Endothelial cell of umbilical vein (primary cell): Measurements from ENCODE around the gene SAMMSON. TPM values are rescaled to one million over a fixed set of nuclear protein-coding genes. Genes with fewer than 3 reads are reported as not detected.

Source experiments
- BruUV-seq: library from RNA; stranded (reverse); fragments of 400-500 nt; replicated peaks from 2 replicates; lab custom pipeline; 2021; lab: Mats Ljungman, UMichigan
- CTCF ChIA-PET: fragments of 300-600, 350-600 bp; sonication (Branson Sonifier 250); formaldehyde crosslinking; loops from one replicate; lab custom pipeline; 2021; ENCODE audit warnings: antibody characterized with exemption, inconsistent platforms; lab: Charles Lee
- POLR2A ChIA-PET: fragments of 300-600, 350-600 bp; sonication (Branson Sonifier 250); formaldehyde crosslinking; loops from one replicate; lab custom pipeline; 2021; ENCODE audit warnings: antibody characterized with exemption, inconsistent platforms; lab: Charles Lee
- DNase-seq: peaks from one replicate; pipeline ENCODE4 v3.0.0-alpha.2; 2011; ENCODE audit warnings: low read depth, low spot score
- FAIRE-seq: peaks from 2 replicates; lab custom pipeline; 2011; peaks lifted over from hg19 to GRCh38; lab: Jason Lieb, UNC
- H2AFZ ChIP-seq: 2 replicates; pipeline ENCODE4 v1.6.0; 2012; ENCODE audit warnings: low read depth, low read length, control low read depth, inconsistent platforms
- H3K27ac ChIP-seq: 2 replicates; pipeline ENCODE4 v1.5.1; 2011; ENCODE audit warnings: low read depth, mild to moderate bottlenecking, control low read depth, low read length, moderate library complexity; ENCODE audit not compliant: insufficient read depth
- H3K27me3 ChIP-seq, 2 experiments: 2 replicates each; pipeline versions ENCODE4 v1.6.0 to v1.6.1; 2011; ENCODE audit warnings: low read length in 2 of 2, mixed read lengths in 1 of 2; ENCODE audit not compliant: control insufficient read depth in 2 of 2, insufficient read depth in 2 of 2
- H3K36me3 ChIP-seq, 2 experiments: 2 replicates in 1 of 2; 3 replicates in 1 of 2; pipeline ENCODE4 v1.5.1; 2011; ENCODE audit warnings: low read length in 2 of 2, mild to moderate bottlenecking in 1 of 2, moderate library complexity in 1 of 2; ENCODE audit not compliant: control insufficient read depth in 2 of 2, insufficient read depth in 2 of 2; ENCODE audit errors: extremely low read depth in 1 of 2
- H3K4me1 ChIP-seq: 3 replicates; pipeline ENCODE4 v1.5.1; 2011; ENCODE audit warnings: mild to moderate bottlenecking, low read length; ENCODE audit not compliant: control insufficient read depth, insufficient read depth; ENCODE audit errors: extremely low read depth
- H3K4me2 ChIP-seq: 2 replicates; pipeline ENCODE4 v1.6.1; 2011; ENCODE audit warnings: low read length, control low read depth, mixed read lengths; ENCODE audit not compliant: insufficient read depth
- H3K4me3 ChIP-seq, 3 experiments: fragments of 200-600 bp in 1 of 3; sonication (generic), shearing (Covaris generic) in 1 of 3; replicated peaks in 1 of 3; 2 replicates each; pipeline ENCODE4 v1.5.1; 2011 to 2016; ENCODE audit warnings: control low read depth in 3 of 3, low read length in 3 of 3, mild to moderate bottlenecking in 2 of 3, inconsistent platforms in 1 of 3, low read depth in 1 of 3, moderate library complexity in 1 of 3; ENCODE audit not compliant: insufficient read depth in 1 of 3
- H3K79me2 ChIP-seq: 2 replicates; pipeline ENCODE4 v1.6.0; 2012; ENCODE audit warnings: low read length, inconsistent platforms; ENCODE audit not compliant: control insufficient read depth, insufficient read depth
- H3K9ac ChIP-seq: replicated peaks from 2 replicates; pipeline ENCODE3; 2011; ENCODE audit warnings: low read length, control low read depth; ENCODE audit not compliant: insufficient read depth; ENCODE audit errors: extremely low read depth
- H3K9me1 ChIP-seq: replicated peaks from 3 replicates; pipeline ENCODE4 v1.6.0; 2011; ENCODE audit warnings: mild to moderate bottlenecking, low read length; ENCODE audit not compliant: control insufficient read depth, insufficient read depth; ENCODE audit errors: extremely low read depth
- H3K9me3 ChIP-seq: replicated peaks from 2 replicates; pipeline ENCODE4 v1.5.1; 2012; ENCODE audit warnings: low read length, inconsistent platforms; ENCODE audit not compliant: control insufficient read depth, insufficient read depth
- H4K20me1 ChIP-seq: replicated peaks from 2 replicates; pipeline ENCODE3; 2011; ENCODE audit warnings: mild to moderate bottlenecking, low read length; ENCODE audit not compliant: control insufficient read depth, insufficient read depth; ENCODE audit errors: extremely low read depth
- EZH2 ChIP-seq: IDR thresholded peaks from 2 replicates; pipeline ENCODE4 v1.6.1; 2012; ENCODE audit warnings: borderline replicate concordance, low read depth, mild to moderate bottlenecking, moderate library complexity, low read length, inconsistent platforms; ENCODE audit not compliant: severe bottlenecking
- FOS ChIP-seq: IDR thresholded peaks from 2 replicates; pipeline ENCODE4 v1.6.1; 2011; ENCODE audit warnings: mild to moderate bottlenecking, low read length, moderate library complexity, borderline replicate concordance; ENCODE audit not compliant: insufficient read depth
- GATA2 ChIP-seq: IDR thresholded peaks from 2 replicates; pipeline ENCODE4 v1.7.0; 2011; ENCODE audit warnings: low read depth, mild to moderate bottlenecking, moderate library complexity, mixed read lengths, low read length; ENCODE audit not compliant: insufficient read length, insufficient read depth
- JUN ChIP-seq: IDR thresholded peaks from 2 replicates; pipeline ENCODE4 v1.6.1; 2011; ENCODE audit warnings: borderline replicate concordance, low read depth; ENCODE audit not compliant: insufficient read length, insufficient read depth
- MYC ChIP-seq: IDR thresholded peaks from one replicate; pipeline ENCODE4 v1.6.1; 2011; ENCODE audit warnings: mild to moderate bottlenecking, low read depth, low read length
- POLR2A ChIP-seq: IDR thresholded peaks from 2 replicates; pipeline ENCODE4 v1.6.1; 2012; ENCODE audit warnings: low read depth, mild to moderate bottlenecking, control low read depth, low read length
- POLR2AphosphoS5 ChIP-seq: IDR thresholded peaks from 2 replicates; pipeline ENCODE4 v1.6.1; 2012; ENCODE audit warnings: low read depth, mild to moderate bottlenecking, control low read depth, low read length, moderate library complexity; ENCODE audit not compliant: insufficient read depth
- dilution Hi-C: fragments of 300-500 bp; cut with MboI; formaldehyde crosslinking; loops from one replicate; pipeline ENCODE4 v1.15.0; 2019; ENCODE audit warnings: low sequenced_read_pairs; ENCODE audit not compliant: extremely low pct_ligation_motif_present
- intact Hi-C: fragments of 100-400 bp; cut with micrococcal nuclease; formaldehyde crosslinking; loops from one replicate; pipeline ENCODE4 v1.10.0; 2022
- polyA plus RNA-seq, 4 experiments: library from polyadenylated mRNA; depleted of rRNA in 3 of 4; stranded (reverse) in 3 of 4; unstranded in 1 of 4; fragments of >200 nt; gene quantifications; 2 replicates each; pipeline versions ENCODE4 v1.2.1 to v1.2.3, GENCODE V29; 2011 to 2012; ENCODE audit warnings: missing spikeins in 1 of 4
- total RNA-seq: library from RNA; stranded (reverse); gene quantifications from 2 replicates; pipeline ENCODE4 v1.2.3, GENCODE V29; 2021
- TF ChIP-seq, protein P1 (sequence below): IDR thresholded peaks from 2 replicates; pipeline ENCODE4 v1.6.1; 2011; ENCODE audit not compliant: insufficient read depth, insufficient read length
- TF ChIP-seq, protein P2 (sequence below), 2 donors: IDR thresholded peaks; 1 replicate in 1 of 2; 2 replicates in 1 of 2; pipeline ENCODE4 v1.5.1; 2011; ENCODE audit warnings: low read length in 2 of 2, mild to moderate bottlenecking in 2 of 2, moderate library complexity in 2 of 2, control low read depth in 1 of 2, inconsistent platforms in 1 of 2, low read depth in 1 of 2; ENCODE audit not compliant: insufficient read depth in 1 of 2; ENCODE audit errors: extremely low read depth in 1 of 2

The SAMMSON gene
- total and polyA plus RNA-seq, 2 donors (not counting 3 experiments of a cell fraction or from before 2014, with no cell fraction given), result not detected

GRCh38 chr3:70069557-70069956, 70.0 kb downstream of the SAMMSON start:
- ChIA-PET CTCF (no interaction called here), POLR2A (no interaction called here)
- Histone ChIP-seq H2AFZ (no peak overlapping the region), H3K4me1 (no peaks in the 10 kb centered on the region), H3K4me2 (no peak overlapping the region), H3K36me3 (no peaks in the 10 kb centered on the region), H3K9ac (no peak overlapping the region), H3K4me3 (no peak overlapping the region), H3K79me2 (no peaks in the 10 kb centered on the region), H4K20me1 (no peaks in the 10 kb centered on the region), H3K27ac (no peak overlapping the region), H3K27me3 (peaks cover 1 to 9% of the 10 kb centered on the region in 2 experiments), H3K9me1 (no peaks in the 10 kb centered on the region), H3K9me3 (no peaks in the 10 kb centered on the region)
- TF ChIP-seq, protein P1, sequence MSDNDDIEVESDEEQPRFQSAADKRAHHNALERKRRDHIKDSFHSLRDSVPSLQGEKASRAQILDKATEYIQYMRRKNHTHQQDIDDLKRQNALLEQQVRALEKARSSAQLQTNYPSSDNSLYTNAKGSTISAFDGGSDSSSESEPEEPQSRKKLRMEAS, result no peak
- TF ChIP-seq, protein P2, sequence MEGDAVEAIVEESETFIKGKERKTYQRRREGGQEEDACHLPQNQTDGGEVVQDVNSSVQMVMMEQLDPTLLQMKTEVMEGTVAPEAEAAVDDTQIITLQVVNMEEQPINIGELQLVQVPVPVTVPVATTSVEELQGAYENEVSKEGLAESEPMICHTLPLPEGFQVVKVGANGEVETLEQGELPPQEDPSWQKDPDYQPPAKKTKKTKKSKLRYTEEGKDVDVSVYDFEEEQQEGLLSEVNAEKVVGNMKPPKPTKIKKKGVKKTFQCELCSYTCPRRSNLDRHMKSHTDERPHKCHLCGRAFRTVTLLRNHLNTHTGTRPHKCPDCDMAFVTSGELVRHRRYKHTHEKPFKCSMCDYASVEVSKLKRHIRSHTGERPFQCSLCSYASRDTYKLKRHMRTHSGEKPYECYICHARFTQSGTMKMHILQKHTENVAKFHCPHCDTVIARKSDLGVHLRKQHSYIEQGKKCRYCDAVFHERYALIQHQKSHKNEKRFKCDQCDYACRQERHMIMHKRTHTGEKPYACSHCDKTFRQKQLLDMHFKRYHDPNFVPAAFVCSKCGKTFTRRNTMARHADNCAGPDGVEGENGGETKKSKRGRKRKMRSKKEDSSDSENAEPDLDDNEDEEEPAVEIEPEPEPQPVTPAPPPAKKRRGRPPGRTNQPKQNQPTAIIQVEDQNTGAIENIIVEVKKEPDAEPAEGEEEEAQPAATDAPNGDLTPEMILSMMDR (IDR thresholded peaks at IDR 0.05; ENCODE audit: extremely low read depth in 1 of 2, insufficient read depth in 1 of 2, low read depth in 1 of 2, low read length in 2 of 2), result no peak
- TF ChIP-seq FOS (no peak), MYC (no peak), JUN (no peak)
- DNase-seq (no peak), FAIRE-seq (no peak)
- dilution Hi-C loops (no loop called here), intact Hi-C loops (no loop called here)
- BruUV-seq, result no TSS peak

GRCh38 chr3:70071138-70071537, 71.6 kb downstream of the SAMMSON start:
- Histone ChIP-seq H2AFZ (no peak overlapping the region), H3K9me3 (no peaks in the 10 kb centered on the region), H3K9ac (no peak overlapping the region), H4K20me1 (no peaks in the 10 kb centered on the region), H3K79me2 (no peaks in the 10 kb centered on the region), H3K27ac (no peak overlapping the region), H3K4me3 (no peak overlapping the region), H3K4me1 (peaks cover 2% of the 10 kb centered on the region), H3K9me1 (no peaks in the 10 kb centered on the region), H3K27me3 (peaks cover 1 to 9% of the 10 kb centered on the region in 2 experiments), H3K4me2 (no peak overlapping the region), H3K36me3 (no peaks in the 10 kb centered on the region)
- DNase-seq (no peak), FAIRE-seq (no peak)
- dilution Hi-C loops (no loop called here), intact Hi-C loops (no loop called here)
- no TSS peak for BruUV-seq
- CTCF ChIA-PET, result interaction anchor here (1.0 to 1.4 kb wide), 3 partner anchors 17 to 479 kb away, joined by 3 to 4 read pairs (median 4); no protein-coding TSS in a partner anchor
- POLR2A ChIA-PET, result no interaction called here
- TF ChIP-seq EZH2 (no peak), FOS (no peak), JUN (no peak), POLR2A (no peak), MYC (no peak), POLR2AphosphoS5 (no peak), GATA2 (no peak)
- TF ChIP-seq, protein P2 (IDR thresholded peaks at IDR 0.05; ENCODE audit: extremely low read depth in 1 of 2, insufficient read depth in 1 of 2, low read depth in 1 of 2, low read length in 2 of 2), result no peak
- TF ChIP-seq, protein P1, result no peak
